HG02678 (cell line): ENCODE results near the gene FUT1.
"Not testable (repeated sequence)": the region's sequence is repeated elsewhere in the genome, so short reads cannot be mapped to it uniquely, and the experiment has no call there.

Experiments used
- ATAC-seq: cut with Tn5 transposase; IDR thresholded peaks from one replicate; pipeline ENCODE4 v1.9.1; 2021; ENCODE audit warnings: mild to moderate bottlenecking, moderate library complexity; ENCODE audit not compliant: unreplicated experiment

The FUT1 gene

GRCh38 chr19:48768994-48769713 is 16.7 kb upstream of the FUT1 start:
- no peak for ATAC-seq

- ATAC-seq, result not testable (repeated sequence)
These were observed 15.8 kb upstream of the FUT1 start for GRCh38 chr19:48768171-48768753.

GRCh38 chr19:48765816-48766215 is 13.4 kb upstream of the FUT1 start:
- not testable (repeated sequence) for ATAC-seq

- no peak for ATAC-seq
These were observed 8.2 kb upstream of the FUT1 start for GRCh38 chr19:48760504-48761205.

DNA sequence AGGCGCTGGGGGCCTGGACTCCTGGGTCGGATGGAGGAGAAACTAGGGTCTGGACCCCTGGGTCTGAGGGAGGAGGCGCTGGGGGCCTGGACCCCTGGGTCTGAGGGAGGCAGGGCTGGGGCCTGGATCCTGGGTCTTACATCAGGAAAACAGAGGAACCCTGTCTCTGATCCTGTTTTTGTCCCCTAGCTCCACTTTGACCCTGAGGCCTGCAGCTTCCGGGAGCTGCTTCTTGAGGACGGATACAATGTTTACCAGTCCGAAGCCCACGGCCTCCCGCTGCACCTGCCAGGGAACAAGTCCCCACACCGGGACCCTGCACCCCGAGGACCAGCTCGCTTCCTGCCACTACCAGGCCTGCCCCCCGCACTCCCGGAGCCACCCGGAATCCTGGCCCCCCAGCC is 5.3 kb upstream of the FUT1 start:
- ATAC-seq, result no peak

DNA sequence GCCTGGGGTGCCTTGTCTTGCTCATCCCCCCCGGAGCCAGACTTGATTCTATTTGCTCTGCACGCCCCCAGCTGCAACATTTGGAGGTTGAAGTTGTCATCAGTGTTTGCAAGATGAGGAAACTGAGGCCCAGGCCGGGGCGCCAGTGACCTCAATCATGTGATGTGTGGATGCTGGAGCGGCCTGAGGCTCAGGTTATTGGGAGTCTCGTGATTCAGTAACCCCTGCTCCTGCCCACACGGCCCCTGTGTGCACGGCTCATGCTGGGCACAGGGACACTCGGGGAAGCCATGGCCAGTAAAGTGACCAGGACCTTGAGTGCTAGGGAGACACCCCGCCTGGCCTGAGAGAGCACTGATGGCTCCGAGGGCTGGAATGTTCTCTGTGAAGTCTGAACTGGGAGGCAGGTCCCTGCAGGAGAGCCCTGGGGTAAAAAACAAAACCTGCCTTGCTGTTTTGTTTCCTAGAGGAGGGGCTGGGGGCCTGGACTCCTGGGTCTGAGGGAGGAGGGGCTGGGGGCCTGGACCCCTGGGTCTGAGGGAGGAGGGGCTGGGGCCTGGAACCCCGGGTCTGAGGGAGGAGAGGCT is 4.7 kb upstream of the FUT1 start:
- no peak for ATAC-seq

- ATAC-seq, result no peak
These were observed 4.2 kb upstream of the FUT1 start for GRCh38 chr19:48756686-48757085.

- ATAC-seq, result no peak
These were observed 3.8 kb upstream of the FUT1 start for GRCh38 chr19:48756212-48756611.

DNA sequence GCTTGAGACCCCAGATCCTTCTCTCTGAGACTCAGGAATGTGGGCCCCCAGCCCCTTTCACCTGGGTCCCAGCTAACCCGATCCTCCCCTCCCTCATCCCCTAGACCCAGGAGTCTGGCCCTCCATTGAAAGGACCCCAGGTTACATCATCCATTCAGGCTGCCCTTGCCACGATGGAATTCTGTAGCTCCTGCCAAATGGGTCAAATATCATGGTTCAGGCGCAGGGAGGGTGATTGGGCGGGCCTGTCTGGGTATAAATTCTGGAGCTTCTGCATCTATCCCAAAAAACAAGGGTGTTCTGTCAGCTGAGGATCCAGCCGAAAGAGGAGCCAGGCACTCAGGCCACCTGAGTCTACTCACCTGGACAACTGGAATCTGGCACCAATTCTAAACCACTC is 3.3 kb upstream of the FUT1 start:
- ATAC-seq, result no peak

DNA sequence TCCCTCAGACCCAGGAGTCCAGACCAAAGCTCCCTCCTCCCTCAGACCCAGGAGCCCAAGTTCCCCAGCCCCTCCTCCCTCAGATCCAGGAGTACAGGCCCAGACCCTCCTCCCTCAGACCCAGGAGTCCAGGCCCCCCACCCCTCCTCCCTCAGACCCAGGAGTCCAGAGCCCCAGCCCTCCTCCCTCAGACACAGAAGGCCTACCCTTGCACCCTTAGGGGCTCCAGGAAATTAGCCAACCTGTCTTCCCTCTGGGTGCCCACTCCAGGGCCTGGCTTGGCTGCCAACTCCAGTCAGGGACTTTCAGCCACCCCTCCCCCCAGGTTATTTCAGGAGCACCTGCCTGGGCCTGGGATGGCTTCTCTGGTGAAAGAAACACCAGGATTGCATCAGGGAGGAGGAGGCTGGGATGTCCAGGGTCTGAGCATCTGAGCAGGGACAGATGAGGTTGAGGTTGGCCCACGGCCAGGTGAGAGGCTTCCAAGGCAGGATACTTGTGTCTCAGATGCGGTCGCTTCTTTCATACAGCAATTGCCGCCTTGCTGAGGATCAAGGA is 2.7 kb upstream of the FUT1 start, which contains the start of gene FGF21:
TSS of gene FGF21 (plus strand) at position 441 of the 558 bp plus-strand sequence. CDS start 713 bp downstream, outside the sequence.
- no peak for ATAC-seq

DNA sequence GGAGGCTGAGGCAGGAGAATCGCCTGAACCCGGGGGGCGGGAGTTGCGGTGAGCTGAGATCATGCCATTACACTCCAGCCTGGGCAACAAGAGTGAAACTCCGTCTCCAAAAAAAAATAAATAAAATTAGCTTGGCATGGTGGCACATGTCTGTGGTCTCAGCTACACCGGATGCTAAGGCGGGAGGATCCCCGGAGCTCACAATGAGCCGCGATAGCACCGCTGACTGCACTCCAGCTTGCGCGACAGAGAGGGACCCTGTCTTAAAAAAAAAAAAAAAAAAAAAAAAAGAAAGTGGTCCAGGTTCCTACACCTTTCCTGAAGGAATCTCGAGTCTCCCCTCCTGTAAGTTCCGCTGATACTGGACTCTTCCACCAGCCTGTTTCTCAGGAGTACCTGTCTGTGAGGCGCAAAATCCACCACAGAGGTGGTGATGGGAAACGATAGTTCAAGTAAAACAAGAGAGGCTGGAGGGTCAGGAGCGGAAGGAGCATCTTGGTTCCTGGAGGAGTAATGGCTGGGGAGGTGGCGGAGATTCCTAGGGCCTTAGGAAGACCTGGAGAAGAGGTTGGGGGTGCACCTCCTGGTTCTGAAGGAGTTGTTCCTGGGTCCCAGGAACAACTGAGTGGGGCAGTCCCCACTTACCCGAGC is 471 bp downstream of the FUT1 start:
- no peak for ATAC-seq

- no peak for ATAC-seq
These were observed 1.5 kb downstream of the FUT1 start for GRCh38 chr19:48750771-48751504.

DNA sequence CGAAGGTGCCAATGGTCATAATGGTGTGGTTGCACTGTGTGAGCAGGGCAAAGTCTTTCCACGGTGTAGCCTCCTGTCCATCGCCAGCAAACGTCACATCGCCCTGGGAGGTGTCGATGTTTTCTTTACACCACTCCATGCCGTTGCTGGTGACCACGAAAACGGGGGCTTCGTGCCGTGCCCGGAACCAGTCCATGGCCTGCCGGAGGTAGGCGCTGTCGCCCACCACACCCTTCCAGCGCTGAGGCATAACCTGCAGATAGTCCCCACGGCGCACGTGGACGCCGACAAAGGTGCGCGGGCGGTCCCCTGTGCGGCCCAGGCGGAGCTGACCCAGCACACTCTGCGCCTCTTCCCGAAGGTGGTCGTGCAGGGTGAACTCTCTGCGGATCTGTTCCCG is 2.1 kb downstream of the FUT1 start:
- ATAC-seq, result no peak

DNA sequence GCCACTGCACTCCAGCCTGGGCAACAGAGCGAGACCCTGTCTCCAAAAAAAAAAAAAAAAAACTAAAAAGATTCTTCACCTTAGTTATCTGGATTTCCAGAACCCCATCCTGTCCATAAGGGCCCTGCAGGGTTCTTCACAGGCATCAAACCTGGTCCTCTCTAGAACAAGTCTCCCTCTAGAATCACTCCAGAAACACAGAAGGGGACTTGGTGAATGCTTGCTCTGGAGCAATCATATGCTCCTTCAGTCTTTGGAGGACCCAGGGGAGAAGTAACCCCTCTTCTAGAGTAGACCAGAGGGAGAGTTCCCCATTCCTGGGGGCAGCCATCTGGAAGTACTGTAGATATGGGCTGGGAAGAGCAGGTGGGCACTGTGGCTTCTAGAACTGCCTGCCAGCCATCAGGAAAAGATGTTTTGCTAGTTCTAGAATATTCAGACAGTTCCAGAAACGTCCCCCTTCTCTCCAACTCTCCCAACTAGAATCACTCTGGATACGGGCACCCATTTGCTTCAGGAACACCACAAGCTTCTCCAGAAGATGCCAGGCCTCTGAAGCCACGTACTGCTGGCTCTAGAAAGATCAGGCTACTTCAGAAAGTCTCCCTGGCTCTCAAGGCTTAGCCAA is 2.8 kb downstream of the FUT1 start:
- no peak for ATAC-seq

DNA sequence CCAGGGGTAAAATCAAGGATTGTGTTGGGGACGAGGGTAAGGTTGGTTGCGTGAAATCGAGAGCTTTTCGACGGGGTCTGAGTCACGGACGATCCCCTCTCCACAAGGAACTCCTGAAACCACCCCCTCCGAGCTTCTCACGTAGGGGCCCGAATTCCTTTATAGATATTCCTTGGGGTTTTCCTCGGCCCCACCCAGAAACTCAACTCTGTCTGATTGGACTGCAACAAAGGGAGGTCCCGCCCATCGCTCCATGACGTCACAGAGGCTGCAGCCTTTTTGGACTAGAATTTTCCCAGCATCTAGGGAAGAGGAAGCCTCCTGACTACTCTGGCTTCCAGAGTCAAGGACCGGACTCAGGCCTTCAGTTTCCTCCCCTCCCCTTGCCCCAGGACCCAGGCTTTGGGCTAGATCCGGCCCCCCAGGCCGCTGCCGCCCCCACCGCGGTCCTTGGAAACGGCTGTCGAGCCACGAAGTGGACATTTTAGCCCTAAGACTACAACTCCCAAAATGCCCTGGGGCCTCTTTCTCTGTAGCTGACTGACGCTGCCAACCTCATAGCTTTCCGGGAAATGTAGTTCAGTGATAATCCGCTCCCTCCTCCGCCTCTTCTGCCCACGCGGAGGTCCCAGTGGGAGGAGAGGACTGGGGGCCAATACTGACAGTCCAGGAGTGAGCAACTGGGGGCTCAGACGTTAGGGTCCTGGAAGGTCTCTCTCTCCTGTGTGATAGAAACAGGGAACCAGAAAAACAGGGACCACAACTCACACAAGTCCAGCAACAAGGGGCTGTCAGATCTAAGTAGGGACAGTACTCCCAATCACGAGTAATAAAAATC is 5.5 kb downstream of the FUT1 start, which contains the start of gene IZUMO1:
TSS of gene IZUMO1 (minus strand) at position 172 of the 838 bp plus-strand sequence. CDS start 1,050 bp downstream, outside the sequence.
- ATAC-seq, result no peak

- no peak for ATAC-seq
These were observed 6.3 kb downstream of the FUT1 start for GRCh38 chr19:48746110-48746509.

- no peak for ATAC-seq
These were observed 7.0 kb downstream of the FUT1 start for GRCh38 chr19:48745208-48745995.

DNA sequence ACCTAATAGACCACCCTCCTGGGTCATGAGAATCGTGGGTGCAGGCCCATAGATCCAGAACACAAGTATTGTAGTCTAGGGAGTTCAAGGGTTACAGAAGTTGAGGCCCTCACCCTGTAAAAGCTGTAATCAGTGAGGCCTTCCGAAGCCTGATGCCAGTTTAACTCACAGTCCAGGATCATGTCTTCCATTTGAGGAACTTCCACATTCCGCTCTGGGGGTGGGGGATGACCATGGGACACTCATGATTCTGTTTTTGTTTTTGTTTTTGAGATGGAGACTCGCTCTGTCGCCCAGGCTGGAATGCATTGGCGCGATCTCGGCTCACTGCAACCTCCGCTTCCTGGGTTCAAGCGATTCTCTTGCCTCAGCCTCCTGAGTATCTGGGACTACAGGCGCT is 10.3 kb downstream of the FUT1 start:
- no peak for ATAC-seq
